Natural killer cell (primary cell): ENCODE measurements around the gene IP6K1. TPM values are rescaled to one million over a fixed set of nuclear protein-coding genes. Genes with fewer than 3 reads are reported as not detected.

ENCODE experiments used
- ATAC-seq, 3 donors: fragments of 150-1000 bp in 2 of 3; fragments of 200-7000 bp in 1 of 3; cut with Tn5 transposase; 1 replicate in 1 of 3; 2 replicates in 2 of 3; pipeline ENCODE4 v1.10.0; 2021; ENCODE audit warnings: mild to moderate bottlenecking in 2 of 3, moderate library complexity in 2 of 3
- DNase-seq, 2 donors: peaks; one replicate each; pipeline versions ENCODE4 v3.0.0 to v3.0.0-alpha.2; 2013 to 2021; ENCODE audit warnings: mixed read lengths in 1 of 2
- H3K27ac ChIP-seq: one replicate; pipeline ENCODE4 v1.5.1; 2013; ENCODE audit warnings: mild to moderate bottlenecking, low read length
- H3K27me3 ChIP-seq: one replicate; pipeline ENCODE4 v1.6.1; 2013; ENCODE audit warnings: low read length; ENCODE audit not compliant: control insufficient read depth, insufficient read depth
- H3K36me3 ChIP-seq: one replicate; pipeline ENCODE4 v1.6.1; 2013; ENCODE audit warnings: low read length; ENCODE audit not compliant: control insufficient read depth, insufficient read depth
- H3K4me1 ChIP-seq: one replicate; pipeline ENCODE4 v1.6.1; 2013; ENCODE audit warnings: low read length; ENCODE audit not compliant: control insufficient read depth, insufficient read depth
- H3K4me3 ChIP-seq: one replicate; pipeline ENCODE4 v1.5.1; 2013; ENCODE audit warnings: low read length
- H3K9me3 ChIP-seq: one replicate; pipeline ENCODE4 v1.6.1; 2013; ENCODE audit warnings: low read length; ENCODE audit not compliant: control insufficient read depth, insufficient read depth
- H3K27ac Mint-ChIP-seq, 2 donors: one replicate each; pipeline ENCODE4 v1.8.0; 2022; ENCODE audit warnings: mild to moderate bottlenecking in 2 of 2, mixed read lengths in 2 of 2, moderate library complexity in 1 of 2
- H3K27me3 Mint-ChIP-seq, 2 donors: one replicate each; pipeline ENCODE4 v1.8.0; 2022; ENCODE audit warnings: low read depth in 2 of 2, mixed read lengths in 2 of 2
- H3K36me3 Mint-ChIP-seq: one replicate; pipeline ENCODE4 v1.8.0; 2022; ENCODE audit warnings: mixed read lengths
- H3K4me1 Mint-ChIP-seq, 2 donors: one replicate each; pipeline ENCODE4 v1.8.0; 2022; ENCODE audit warnings: mixed read lengths in 2 of 2
- H3K4me3 Mint-ChIP-seq: one replicate; pipeline ENCODE4 v1.8.0; 2022; ENCODE audit warnings: mild to moderate bottlenecking, moderate library complexity, mixed read lengths
- H3K9me3 Mint-ChIP-seq, 2 donors: one replicate each; pipeline ENCODE4 v1.8.0; 2022; ENCODE audit warnings: mixed read lengths in 2 of 2
- CTCF ChIP-seq: fragments of 200-600 bp; IDR thresholded peaks from one replicate; pipeline ENCODE4 v1.8.0; 2022; ENCODE audit warnings: antibody characterized with exemption
- WGBS: methylation state at CpG from one replicate; pipeline ENCODE4 v1.1.7; 2013; ENCODE audit warnings: missing lambda C conversion rate; ENCODE audit not compliant: insufficient coverage; 5-methylcytosine and 5-hydroxymethylcytosine counted together
- intact Hi-C: fragments of 100-400 bp; cut with micrococcal nuclease; formaldehyde crosslinking; loops from one replicate; pipeline ENCODE4 v1.14.2; 2022
- total RNA-seq, 4 donors: library from RNA; stranded (reverse); fragments of 120-200 nt in 1 of 4; gene quantifications; one replicate each; pipeline versions ENCODE4 v1.2.3 to v1.2.4, GENCODE V29; 2013 to 2022

Gene IP6K1
- total RNA-seq, 3 donors from 2014 or later (not counting 1 experiment from before 2014, with no cell fraction given): 53.7 to 68.7 (median 57.9) TPM

GRCh38 chr3:49703956-49704355 is 82.4 kb downstream of the IP6K1 start:
- 97% methylated on average over 7 of the region's 7 CpGs for WGBS
- H3K27ac Mint-ChIP-seq: peak overlapping the region in 1 of 2 donors; percentile 58
- ATAC-seq (no peak), DNase-seq (no peak)
- no peak for TF ChIP-seq CTCF
- no peaks in the 10 kb centered on the region for H3K9me3 Mint-ChIP-seq
- Histone ChIP-seq H3K27ac (no peak overlapping the region), H3K9me3 (no peaks in the 10 kb centered on the region), H3K4me3 (no peak overlapping the region), H3K36me3 (peaks cover 37% of the 10 kb centered on the region), H3K4me1 (no peaks in the 10 kb centered on the region), H3K27me3 (no peaks in the 10 kb centered on the region)
- no peaks in the 10 kb centered on the region for H3K27me3 Mint-ChIP-seq
- no peaks in the 10 kb centered on the region for H3K36me3 Mint-ChIP-seq
- H3K4me1 Mint-ChIP-seq: peaks cover 0 to 7% of the 10 kb centered on the region in 2 donors
- H3K4me3 Mint-ChIP-seq: no peak overlapping the region
- intact Hi-C loops: loop anchor here (1.0 kb wide), 1 partner anchor 135 kb away; no protein-coding TSS in a partner anchor

GRCh38 chr3:49703443-49703927 is 82.9 kb downstream of the IP6K1 start:
- peak; percentile 83 for TF ChIP-seq CTCF
- no peaks in the 10 kb centered on the region for H3K36me3 Mint-ChIP-seq
- peaks cover 0 to 7% of the 10 kb centered on the region in 2 donors for H3K4me1 Mint-ChIP-seq
- Histone ChIP-seq H3K36me3 (peaks cover 40% of the 10 kb centered on the region), H3K27me3 (no peaks in the 10 kb centered on the region), H3K4me1 (no peaks in the 10 kb centered on the region), H3K27ac (no peak overlapping the region), H3K9me3 (no peaks in the 10 kb centered on the region), H3K4me3 (no peak overlapping the region)
- DNase-seq (peak; percentile 51 to 84), ATAC-seq (peak; percentile 81 to 100 (median 98))
- peak overlapping the region in 1 of 2 donors; percentile 58 for H3K27ac Mint-ChIP-seq
- intact Hi-C loops: loop anchor here (1.0 kb wide), 1 partner anchor 136 kb away; no protein-coding TSS in a partner anchor
- no peaks in the 10 kb centered on the region for H3K27me3 Mint-ChIP-seq
- no peak overlapping the region for H3K4me3 Mint-ChIP-seq
- 57% methylated on average over 14 of the region's 14 CpGs for WGBS
- no peaks in the 10 kb centered on the region for H3K9me3 Mint-ChIP-seq

- Histone ChIP-seq H3K4me3 (no peak overlapping the region), H3K36me3 (peaks cover 44% of the 10 kb centered on the region), H3K27me3 (no peaks in the 10 kb centered on the region), H3K27ac (no peak overlapping the region), H3K4me1 (no peaks in the 10 kb centered on the region), H3K9me3 (no peaks in the 10 kb centered on the region)
- H3K27ac Mint-ChIP-seq: no peak overlapping the region
- TF ChIP-seq CTCF: no peak
- intact Hi-C loops: loop anchor here (1.0 kb wide), 1 partner anchor 137 kb away; no protein-coding TSS in a partner anchor
- H3K4me3 Mint-ChIP-seq: no peak overlapping the region
- no peaks in the 10 kb centered on the region for H3K36me3 Mint-ChIP-seq
- DNase-seq (no peak), ATAC-seq (no peak)
- no peaks in the 10 kb centered on the region for H3K27me3 Mint-ChIP-seq
- H3K4me1 Mint-ChIP-seq: peaks cover 0 to 7% of the 10 kb centered on the region in 2 donors
- no peaks in the 10 kb centered on the region for H3K9me3 Mint-ChIP-seq
- 97% methylated on average over 11 of the region's 11 CpGs for WGBS
Measured at GRCh38 chr3:49702672-49703071, 83.7 kb downstream of the IP6K1 start.
